HepG2 (cell line): Measurements from ENCODE around the gene CST2. TPM values are rescaled to one million over a fixed set of nuclear protein-coding genes. Genes with fewer than 3 reads are reported as not detected.
A peak's percentile ranks its signal among the peaks of the same experiment; 100 is the strongest.

Source experiments
- ATAC-seq: fragments of 200-7000 bp; cut with Tn5 transposase; 3 replicates; pipeline ENCODE4 v1.9.1; 2020; ENCODE audit warnings: mild to moderate bottlenecking, moderate library complexity
- BruUV-seq: library from RNA; stranded (reverse); fragments of 400-500 nt; replicated peaks from 2 replicates; lab custom pipeline; 2021; lab: Mats Ljungman, UMichigan
- CTCF ChIA-PET: fragments of 300-600 bp; formaldehyde crosslinking; extraction: SDS; loops from one replicate; lab custom pipeline; 2021; ENCODE audit warnings: low total read pairs, inconsistent platforms, low intra/inter-chr PET ratio; lab: Yijun Ruan, JAX
- POLR2A ChIA-PET: fragments of 350-600 bp; sonication (Branson Sonifier 250); formaldehyde crosslinking; loops from one replicate; lab custom pipeline; 2020; ENCODE audit warnings: antibody characterized with exemption, inconsistent platforms; lab: Yijun Ruan, JAX
- DNase-seq: peaks from one replicate; pipeline ENCODE4 v3.0.0-alpha.2; 2015; ENCODE audit warnings: low spot score
- FAIRE-seq: peaks from 3 replicates; lab custom pipeline; 2011; peaks lifted over from hg19 to GRCh38; lab: Jason Lieb, UNC
- H2AFZ ChIP-seq: one replicate; pipeline ENCODE4 v1.6.1; 2011; ENCODE audit warnings: low read length, inconsistent platforms
- H3K27ac ChIP-seq: fragments of 300-600 bp; 3 replicates; pipeline ENCODE4 v1.8.0; 2011; ENCODE audit warnings: mixed run types, mild to moderate bottlenecking, mixed read lengths, low read length, inconsistent platforms; ENCODE audit not compliant: insufficient read depth; ENCODE audit errors: extremely low read length
- H3K27me3 ChIP-seq, 2 experiments: fragments of 200-600 bp in 1 of 2; 2 replicates in 1 of 2; 3 replicates in 1 of 2; pipeline versions ENCODE4 v1.6.0 to v1.8.0; 2011; ENCODE audit warnings: low read length in 2 of 2, mild to moderate bottlenecking in 2 of 2, moderate library complexity in 2 of 2, inconsistent platforms in 1 of 2; ENCODE audit not compliant: insufficient read depth in 2 of 2, control insufficient read depth in 1 of 2
- H3K36me3 ChIP-seq, 2 experiments: fragments of 200-600 bp in 1 of 2; replicated peaks in 1 of 2; 2 replicates in 1 of 2; 3 replicates in 1 of 2; pipeline versions ENCODE4 v1.5.1 to v1.8.0; 2011; ENCODE audit warnings: low read length in 2 of 2, inconsistent platforms in 1 of 2; ENCODE audit not compliant: insufficient read depth in 2 of 2, control insufficient read depth in 1 of 2
- H3K4me1 ChIP-seq: 2 replicates; pipeline ENCODE4 v1.5.1; 2012; ENCODE audit warnings: low read length, inconsistent platforms; ENCODE audit not compliant: insufficient read depth
- H3K4me2 ChIP-seq: 2 replicates; pipeline ENCODE4 v1.6.0; 2011; ENCODE audit warnings: low read depth, low read length, inconsistent platforms
- H3K4me3 ChIP-seq, 3 experiments: fragments of 200-600 bp in 1 of 3; sonication (generic), shearing (Covaris generic) in 1 of 3; replicated peaks in 1 of 3; 2 replicates each; pipeline ENCODE4 v1.5.1; 2011 to 2016; ENCODE audit warnings: low read length in 3 of 3, inconsistent platforms in 2 of 3, low read depth in 2 of 3, mild to moderate bottlenecking in 2 of 3, control low read depth in 1 of 3, mixed read lengths in 1 of 3; ENCODE audit not compliant: insufficient read depth in 1 of 3
- H3K79me2 ChIP-seq: one replicate; pipeline ENCODE4 v1.6.1; 2011; ENCODE audit warnings: low read length, inconsistent platforms; ENCODE audit not compliant: insufficient read depth
- H3K9ac ChIP-seq: 2 replicates; pipeline ENCODE4 v1.6.0; 2011; ENCODE audit warnings: mild to moderate bottlenecking, low read depth, low read length, inconsistent platforms; ENCODE audit not compliant: insufficient read depth
- H3K9me3 ChIP-seq: 2 replicates; pipeline ENCODE4 v1.5.1; 2012; ENCODE audit warnings: mild to moderate bottlenecking, low read length
- H4K20me1 ChIP-seq: 2 replicates; pipeline ENCODE4 v1.6.0; 2011; ENCODE audit warnings: inconsistent platforms, mild to moderate bottlenecking, low read length, moderate library complexity; ENCODE audit not compliant: insufficient read depth
- CREB1 ChIP-seq, 2 experiments: fragments of 450-650 bp in 1 of 2; IDR thresholded peaks; 2 replicates each; pipeline ENCODE4 v1.6.1; 2016 to 2017; ENCODE audit warnings: control low read depth in 1 of 2, mild to moderate bottlenecking in 1 of 2, missing compliant biosample characterization in 1 of 2, missing genetic modification characterization in 1 of 2
- HNF4G ChIP-seq, 2 experiments: sonication (generic) in 1 of 2; formaldehyde crosslinking in 1 of 2; IDR thresholded peaks; 2 replicates each; pipeline versions ENCODE4 v1.4.0 to v1.6.1; 2011 to 2020; ENCODE audit warnings: borderline replicate concordance in 2 of 2, low read depth in 2 of 2, mild to moderate bottlenecking in 2 of 2, low read length in 1 of 2, missing genetic modification reagents in 1 of 2, moderate library complexity in 1 of 2
- NONO ChIP-seq, 2 experiments: fragments of 450-650 bp in 1 of 2; sonication (generic) in 1 of 2; formaldehyde crosslinking in 1 of 2; IDR thresholded peaks in 1 of 2; conservative IDR thresholded peaks in 1 of 2; 2 replicates each; pipeline versions ENCODE4 v1.6.1 to v1.8.0; 2017 to 2022; ENCODE audit warnings: mild to moderate bottlenecking in 1 of 2, missing genetic modification reagents in 1 of 2, moderate library complexity in 1 of 2
- PLRG1 ChIP-seq: fragments of 450-650 bp; conservative IDR thresholded peaks from 2 replicates; pipeline ENCODE4 v1.6.1; 2016
- SOX6 ChIP-seq, 2 experiments: fragments of 450-650 bp in 1 of 2; sonication (generic) in 1 of 2; formaldehyde crosslinking in 1 of 2; IDR thresholded peaks; 2 replicates each; pipeline versions ENCODE4 v1.4.0 to v1.6.1; 2017 to 2020; ENCODE audit warnings: antibody characterized with exemption in 1 of 2, mild to moderate bottlenecking in 1 of 2, missing genetic modification reagents in 1 of 2
- XBP1 ChIP-seq: sonication (generic); formaldehyde crosslinking; IDR thresholded peaks from 2 replicates; pipeline ENCODE4 v1.5.0; 2020; ENCODE audit warnings: missing genetic modification reagents
- WGBS: methylation state at CpG from one replicate; pipeline ENCODE4 v1.1.6; 2017; ENCODE audit warnings: low lambda C conversion rate; 5-methylcytosine and 5-hydroxymethylcytosine counted together
- in situ Hi-C: cut with HindIII; loops from 2 replicates; pipeline ENCODE4 v1.10.0; 2017; ENCODE audit warnings: low pct_unique_long_range_greater_than_20kb; ENCODE audit not compliant: extremely low pct_ligation_motif_present
- intact Hi-C: fragments of 100-400 bp; cut with micrococcal nuclease; formaldehyde crosslinking; loops from one replicate; pipeline ENCODE4 v1.10.0; 2022; ENCODE audit not compliant: unreplicated experiment
- polyA plus RNA-seq, 8 experiments: library from polyadenylated mRNA; depleted of rRNA in 3 of 8; stranded (reverse) in 7 of 8; unstranded in 1 of 8; fragments of >200 nt; fragmentation: Illumina TruSeq in 4 of 8; extraction: Trizol in 4 of 8; gene quantifications; 2 replicates each; pipeline versions ENCODE4 v1.2.1 to v1.2.3, GENCODE V29; 2011 to 2016; ENCODE audit warnings: low read depth in 4 of 8, missing spikeins in 1 of 8, mixed read lengths in 1 of 8; ENCODE audit not compliant: insufficient read depth in 1 of 8
- total RNA-seq, 5 experiments: library from RNA; depleted of rRNA; stranded (reverse); fragments of >200 nt; fragmentation: Illumina TruSeq; extraction: Trizol; gene quantifications; 2 replicates each; pipeline ENCODE4 v1.2.3, GENCODE V29; 2016; ENCODE audit warnings: low read depth in 1 of 5
- TF ChIP-seq, protein P1 (sequence below): fragments of 450-650 bp; IDR thresholded peaks from 2 replicates; pipeline ENCODE4 v1.6.1; 2017

CST2 gene
- total and polyA plus RNA-seq, 2 of the 13 experiments (the other 11 are each of a cell fraction or from before 2014, with no cell fraction given) = not detected

DNA sequence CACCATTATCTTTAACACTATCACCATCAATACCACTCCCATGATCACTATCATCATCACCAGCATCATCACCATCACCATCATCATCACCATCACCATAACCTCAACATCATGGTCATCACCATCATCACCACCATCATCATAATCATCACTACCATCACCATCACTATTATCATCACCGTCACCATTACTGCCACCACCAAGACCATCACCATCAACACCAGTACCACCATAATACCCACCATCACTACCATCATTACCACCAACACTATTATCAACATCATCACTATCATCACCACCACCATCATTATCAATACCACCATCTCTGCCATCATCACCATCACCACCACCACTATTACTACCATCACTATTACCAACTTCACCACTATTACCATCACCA is 43.1 kb downstream of the CST2 start:
- Histone ChIP-seq H3K27me3 (no peaks in the 10 kb centered on the region), H3K4me3 (no peak overlapping the region), H3K27ac (no peak overlapping the region), H3K9me3 (no peaks in the 10 kb centered on the region), H2AFZ (no peak overlapping the region), H3K9ac (no peak overlapping the region), H4K20me1 (no peaks in the 10 kb centered on the region), H3K79me2 (no peaks in the 10 kb centered on the region), H3K4me1 (no peaks in the 10 kb centered on the region), H3K36me3 (no peaks in the 10 kb centered on the region), H3K4me2 (no peak overlapping the region)
- in situ Hi-C loops = no loop called here
- intact Hi-C loops = loop anchor here (5.0 kb wide), 1 partner anchor 116 kb away; no protein-coding TSS in a partner anchor
- DNase-seq = no peak
- TF ChIP-seq SOX6 (IDR thresholded peaks at IDR 0.05) (0 out of 2 replicates have a peak, but pooled peaks have one; percentile 31), SOX6 (CRISPR knock-in tag; IDR thresholded peaks at IDR 0.05) (no peak), NONO (IDR thresholded peaks at IDR 0.05) (peak; percentile 78; the same call in 1 of the 2 replicates), NONO (CRISPR knock-in tag; conservative IDR thresholded peaks at IDR 0.05) (no peak), PLRG1 (peak; percentile 81; the same call in 1 of the 2 replicates), CREB1 (IDR thresholded peaks at IDR 0.05) (peak; percentile 90), CREB1 (CRISPR knock-in tag; IDR thresholded peaks at IDR 0.05) (no peak), HNF4G (IDR thresholded peaks at IDR 0.05; ENCODE audit: borderline replicate concordance, low read depth, low read length) (no peak), HNF4G (CRISPR knock-in tag; IDR thresholded peaks at IDR 0.05; ENCODE audit: borderline replicate concordance, low read depth) (no peak), XBP1 (CRISPR knock-in tag) (no peak)
- TF ChIP-seq, protein P1, sequence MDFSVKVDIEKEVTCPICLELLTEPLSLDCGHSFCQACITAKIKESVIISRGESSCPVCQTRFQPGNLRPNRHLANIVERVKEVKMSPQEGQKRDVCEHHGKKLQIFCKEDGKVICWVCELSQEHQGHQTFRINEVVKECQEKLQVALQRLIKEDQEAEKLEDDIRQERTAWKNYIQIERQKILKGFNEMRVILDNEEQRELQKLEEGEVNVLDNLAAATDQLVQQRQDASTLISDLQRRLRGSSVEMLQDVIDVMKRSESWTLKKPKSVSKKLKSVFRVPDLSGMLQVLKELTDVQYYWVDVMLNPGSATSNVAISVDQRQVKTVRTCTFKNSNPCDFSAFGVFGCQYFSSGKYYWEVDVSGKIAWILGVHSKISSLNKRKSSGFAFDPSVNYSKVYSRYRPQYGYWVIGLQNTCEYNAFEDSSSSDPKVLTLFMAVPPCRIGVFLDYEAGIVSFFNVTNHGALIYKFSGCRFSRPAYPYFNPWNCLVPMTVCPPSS = 0 out of 2 replicates have a peak, but pooled peaks have one; percentile 35
- WGBS = 47% methylated on average over 1 of the region's 1 CpG
- peak; percentile 40 for FAIRE-seq
- no TSS peak for BruUV-seq
- CTCF ChIA-PET = interaction anchor here (2.6 kb wide), 1 partner anchor 115 kb away, joined by 9 read pairs; no protein-coding TSS in a partner anchor
- POLR2A ChIA-PET = no interaction called here
- ATAC-seq = no peak
